Measurements from ENCODE around the gene VTI1A.

- TF ChIP-seq POLR2A (IDR thresholded peaks at IDR 0.05; ENCODE audit: low read length), result no peak
- no peak for TF ChIP-seq GATA1 (IDR thresholded peaks at IDR 0.05; ENCODE audit: low read depth, low read length)
Observed at GRCh38 chr10:112841549-112841948, 394.5 kb downstream of the VTI1A start.

All from erythroblast (primary cell).